HFFc6 (cell line): ENCODE measurements around the gene ATP13A3. TPM values are rescaled to one million over a fixed set of nuclear protein-coding genes. Genes with fewer than 3 reads are reported as not detected.

Experiments
- DNase-seq: peaks from one replicate; pipeline ENCODE4 v3.0.0-alpha.2; 2018
- H3K27ac Mint-ChIP-seq: 2 replicates; pipeline ENCODE4 v1.8.0; 2020; ENCODE audit warnings: mild to moderate bottlenecking, mixed read lengths
- H3K27me3 Mint-ChIP-seq: 2 replicates; pipeline ENCODE4 v1.8.0; 2021; ENCODE audit warnings: mild to moderate bottlenecking, moderate library complexity, mixed read lengths; ENCODE audit not compliant: insufficient read depth
- H3K36me3 Mint-ChIP-seq: 2 replicates; pipeline ENCODE4 v1.8.0; 2021; ENCODE audit warnings: low read depth, mixed read lengths
- H3K4me1 Mint-ChIP-seq: 2 replicates; pipeline ENCODE4 v1.8.0; 2020; ENCODE audit warnings: low read depth, mixed read lengths
- H3K4me3 Mint-ChIP-seq: 2 replicates; pipeline ENCODE4 v1.8.0; 2020; ENCODE audit warnings: mild to moderate bottlenecking, moderate library complexity, mixed read lengths
- H3K9me3 Mint-ChIP-seq: 2 replicates; pipeline ENCODE4 v1.8.0; 2020; ENCODE audit warnings: mild to moderate bottlenecking, mixed read lengths
- total RNA-seq, 6 experiments: library from RNA; stranded (reverse); fragmentation: NEBNext Ultra II Directional; extraction: Animal tissue kit (Norgen Biotek cat#: 25700); gene quantifications; 2 replicates in 1 of 6; 3 replicates in 5 of 6; pipeline ENCODE4 v1.2.3, GENCODE V29; 2021
- TF ChIP-seq, protein P1 (sequence below): fragments of 200-600 bp; sonication (generic); IDR thresholded peaks from 2 replicates; pipeline ENCODE4 v1.5.0; 2021; ENCODE audit warnings: antibody characterized with exemption, mild to moderate bottlenecking

The ATP13A3 gene
- total RNA-seq, 6 experiments from 2014 or later: 114 to 123 (median 117) TPM

DNA sequence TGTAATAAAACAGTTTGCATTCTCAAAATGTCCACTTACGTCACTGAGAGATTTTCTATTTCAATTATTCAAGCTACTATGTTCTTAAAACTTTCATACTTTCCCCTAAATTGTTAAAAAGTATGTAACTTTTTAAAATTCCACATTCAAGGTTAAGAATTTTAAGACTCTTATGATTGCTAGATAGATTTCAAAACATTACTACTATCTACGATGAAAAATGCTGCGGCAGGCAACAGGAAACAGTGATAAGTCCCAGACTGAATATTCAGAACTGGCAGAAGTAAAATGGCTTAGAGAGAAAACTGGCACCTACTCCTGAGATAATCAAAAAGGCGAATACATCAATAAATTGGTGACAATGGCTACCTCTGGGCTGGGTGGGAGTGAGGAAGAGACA is 16.2 kb downstream of the ATP13A3 start:
- Mint-ChIP-seq H3K4me3 (no peak overlapping the region), H3K4me1 (peaks cover 37% of the 10 kb centered on the region), H3K27me3 (no peaks in the 10 kb centered on the region; the same call in 1 of the 2 replicates), H3K9me3 (no peaks in the 10 kb centered on the region), H3K36me3 (no peaks in the 10 kb centered on the region), H3K27ac (no peak overlapping the region)
- TF ChIP-seq, protein P1, sequence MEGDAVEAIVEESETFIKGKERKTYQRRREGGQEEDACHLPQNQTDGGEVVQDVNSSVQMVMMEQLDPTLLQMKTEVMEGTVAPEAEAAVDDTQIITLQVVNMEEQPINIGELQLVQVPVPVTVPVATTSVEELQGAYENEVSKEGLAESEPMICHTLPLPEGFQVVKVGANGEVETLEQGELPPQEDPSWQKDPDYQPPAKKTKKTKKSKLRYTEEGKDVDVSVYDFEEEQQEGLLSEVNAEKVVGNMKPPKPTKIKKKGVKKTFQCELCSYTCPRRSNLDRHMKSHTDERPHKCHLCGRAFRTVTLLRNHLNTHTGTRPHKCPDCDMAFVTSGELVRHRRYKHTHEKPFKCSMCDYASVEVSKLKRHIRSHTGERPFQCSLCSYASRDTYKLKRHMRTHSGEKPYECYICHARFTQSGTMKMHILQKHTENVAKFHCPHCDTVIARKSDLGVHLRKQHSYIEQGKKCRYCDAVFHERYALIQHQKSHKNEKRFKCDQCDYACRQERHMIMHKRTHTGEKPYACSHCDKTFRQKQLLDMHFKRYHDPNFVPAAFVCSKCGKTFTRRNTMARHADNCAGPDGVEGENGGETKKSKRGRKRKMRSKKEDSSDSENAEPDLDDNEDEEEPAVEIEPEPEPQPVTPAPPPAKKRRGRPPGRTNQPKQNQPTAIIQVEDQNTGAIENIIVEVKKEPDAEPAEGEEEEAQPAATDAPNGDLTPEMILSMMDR: no peak
- no peak for DNase-seq

DNA sequence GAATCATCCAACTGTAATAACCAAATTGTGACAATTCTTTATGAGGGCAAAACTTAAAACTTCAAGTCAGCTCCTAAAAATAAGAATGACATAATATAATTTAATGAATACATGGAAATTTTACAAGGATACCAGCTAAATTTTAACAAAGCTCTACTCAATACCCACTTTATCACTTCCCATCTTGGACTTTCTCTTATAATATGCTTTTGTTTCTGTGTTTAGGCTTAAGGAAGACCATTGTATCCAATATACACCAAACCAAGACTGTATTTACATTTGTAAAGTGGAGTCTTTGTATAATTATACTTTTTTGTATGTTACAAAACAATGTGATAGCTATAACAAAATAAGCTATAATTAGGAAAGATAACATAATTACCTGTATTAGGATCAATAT is 16.8 kb downstream of the ATP13A3 start:
- no peaks in the 10 kb centered on the region; the same call in 1 of the 2 replicates for H3K27me3 Mint-ChIP-seq
- H3K9me3 Mint-ChIP-seq: no peaks in the 10 kb centered on the region
- TF ChIP-seq, protein P1: no peak
- peaks cover 5% of the 10 kb centered on the region; the same call in 1 of the 2 replicates for H3K36me3 Mint-ChIP-seq
- no peak overlapping the region for H3K27ac Mint-ChIP-seq
- no peak overlapping the region for H3K4me3 Mint-ChIP-seq
- peaks cover 42% of the 10 kb centered on the region for H3K4me1 Mint-ChIP-seq
- DNase-seq: no peak

DNA sequence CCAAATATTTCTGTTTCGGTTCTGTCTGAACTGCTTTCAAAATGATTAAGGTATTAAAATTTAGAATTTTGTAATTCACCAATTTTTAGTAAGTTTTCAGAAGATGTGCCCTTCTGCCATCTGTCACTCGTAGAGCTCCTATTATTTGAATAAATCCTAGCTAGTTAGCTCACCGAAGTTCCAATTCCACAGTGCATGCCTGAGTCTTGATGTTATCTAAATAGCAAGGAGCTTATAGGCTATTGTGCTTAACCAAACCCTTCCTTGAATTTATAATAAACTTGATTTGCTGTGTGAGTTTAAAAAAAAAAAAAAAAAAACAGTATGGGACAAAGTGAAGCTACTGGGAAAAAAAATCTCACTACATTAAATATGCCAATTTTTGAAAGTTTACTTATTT is 18.7 kb downstream of the ATP13A3 start:
- H3K27ac Mint-ChIP-seq: no peak overlapping the region
- no peak for DNase-seq

DNA sequence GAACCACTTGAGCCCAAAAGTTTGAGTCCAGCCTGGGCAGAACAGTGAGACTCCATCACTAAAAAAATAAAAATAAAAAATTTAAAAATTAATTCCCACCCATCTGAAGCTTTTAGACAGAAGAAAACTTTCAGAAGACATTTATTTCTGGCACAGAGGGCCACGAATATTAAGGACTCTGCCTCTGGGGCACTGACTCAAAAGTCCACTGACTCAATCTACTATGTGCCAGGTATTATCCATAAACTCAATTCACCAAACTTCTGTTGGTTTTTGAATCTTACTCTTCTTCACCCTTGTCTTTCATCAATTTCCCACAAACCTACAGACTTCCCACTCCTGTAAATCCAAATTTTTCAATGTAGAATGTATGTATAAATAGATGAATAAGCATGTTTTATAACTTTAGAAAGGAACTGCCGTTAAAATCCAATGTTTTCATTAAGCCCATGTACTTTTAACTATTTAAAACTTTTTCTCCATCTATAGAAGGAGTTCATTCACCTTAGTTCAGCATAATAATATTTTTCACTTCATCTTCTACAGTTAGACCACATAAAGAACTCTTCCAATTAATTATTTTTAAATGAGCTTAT is 19.9 kb downstream of the ATP13A3 start:
- no peak for DNase-seq
- peaks cover 5% of the 10 kb centered on the region; the same call in 1 of the 2 replicates for H3K36me3 Mint-ChIP-seq
- TF ChIP-seq, protein P1: no peak
- H3K4me1 Mint-ChIP-seq: peaks cover 39% of the 10 kb centered on the region
- no peaks in the 10 kb centered on the region for H3K9me3 Mint-ChIP-seq
- no peak overlapping the region for H3K4me3 Mint-ChIP-seq
- no peak overlapping the region for H3K27ac Mint-ChIP-seq
- H3K27me3 Mint-ChIP-seq: no peaks in the 10 kb centered on the region; the same call in 1 of the 2 replicates

More for the DNA sequence above, 18.7 kb downstream of the ATP13A3 start:
- H3K36me3 Mint-ChIP-seq: peaks cover 5% of the 10 kb centered on the region; the same call in 1 of the 2 replicates
- no peaks in the 10 kb centered on the region for H3K9me3 Mint-ChIP-seq
- no peak overlapping the region for H3K4me3 Mint-ChIP-seq
- TF ChIP-seq, protein P1: no peak
- H3K4me1 Mint-ChIP-seq: peaks cover 48% of the 10 kb centered on the region
- H3K27me3 Mint-ChIP-seq: no peaks in the 10 kb centered on the region; the same call in 1 of the 2 replicates

DNA sequence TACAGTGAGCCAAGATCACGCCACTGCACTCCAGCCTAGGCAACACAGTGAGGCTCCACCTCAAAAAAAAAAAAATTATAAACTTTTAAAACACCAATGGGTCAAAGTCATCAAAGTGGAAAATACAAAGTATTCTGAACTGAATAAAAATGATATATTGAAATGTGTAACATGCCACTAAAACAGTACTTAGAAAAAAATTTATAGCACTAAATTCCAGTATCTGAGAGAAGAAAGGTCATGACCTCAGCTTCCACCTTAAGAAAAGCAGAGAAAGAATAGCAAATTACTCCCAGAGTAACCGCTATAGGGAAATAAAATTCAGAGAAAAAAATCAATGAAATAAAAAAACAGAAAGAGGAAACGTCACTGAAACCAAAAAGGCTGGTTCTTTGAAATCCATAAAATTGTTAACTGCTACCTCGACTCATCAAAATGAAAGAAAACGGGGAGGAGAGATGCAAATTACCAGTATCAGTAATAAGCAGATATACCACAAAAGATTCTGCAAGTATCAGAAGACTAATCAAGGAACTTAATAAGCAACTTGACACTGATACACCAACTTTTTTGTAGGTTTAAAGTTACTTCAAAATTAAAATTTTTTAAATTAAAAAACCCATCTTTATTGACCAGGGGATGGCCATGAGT is 20.8 kb downstream of the ATP13A3 start:
- no peaks in the 10 kb centered on the region for H3K9me3 Mint-ChIP-seq
- H3K36me3 Mint-ChIP-seq: peaks cover 5% of the 10 kb centered on the region; the same call in 1 of the 2 replicates
- no peak overlapping the region for H3K4me3 Mint-ChIP-seq
- no peak for DNase-seq
- H3K4me1 Mint-ChIP-seq: peaks cover 35% of the 10 kb centered on the region
- no peak overlapping the region for H3K27ac Mint-ChIP-seq
- TF ChIP-seq, protein P1: no peak
- H3K27me3 Mint-ChIP-seq: no peaks in the 10 kb centered on the region; the same call in 1 of the 2 replicates
